Ovary (tissue), 9 donors: ENCODE data around the gene PLXDC2. TPM values are rescaled to one million over a fixed set of nuclear protein-coding genes. Genes with fewer than 3 reads are reported as not detected.

ENCODE experiments used
- DNase-seq, 5 donors: peaks; one replicate each; pipeline ENCODE4 v3.0.0-alpha.2; 2019 to 2020
- H3K27ac ChIP-seq, 2 donors: fragments of 200-600 bp; one replicate each; pipeline versions ENCODE4 v1.5.1 to v1.8.0; 2019 to 2022
- H3K27me3 ChIP-seq: fragments of 200-600 bp; one replicate; pipeline ENCODE4 v1.8.0; 2022
- H3K36me3 ChIP-seq: fragments of 200-600 bp; sonication (generic); one replicate; pipeline ENCODE4 v1.5.1; 2019
- H3K4me1 ChIP-seq: one replicate; pipeline ENCODE4 v1.8.1; 2013; ENCODE audit warnings: mild to moderate bottlenecking, moderate library complexity; ENCODE audit not compliant: insufficient read depth
- H3K4me3 ChIP-seq: fragments of 200-600 bp; sonication (generic); one replicate; pipeline ENCODE4 v1.5.1; 2017
- H3K9me3 ChIP-seq, 2 donors: fragments of 200-600 bp in 1 of 2; sonication (generic) in 1 of 2; one replicate each; pipeline versions ENCODE4 v1.5.1 to v1.8.1; 2013 to 2019; ENCODE audit warnings: mild to moderate bottlenecking in 1 of 2, moderate library complexity in 1 of 2
- CTCF ChIP-seq, 3 donors: fragments of 450-650 bp in 2 of 3; fragments of 200-600 bp in 1 of 3; IDR thresholded peaks; one replicate each; pipeline versions ENCODE4 v1.5.1 to v1.8.0; 2016 to 2022; ENCODE audit warnings: antibody characterized with exemption in 3 of 3, mild to moderate bottlenecking in 1 of 3
- EP300 ChIP-seq: sonication (generic); formaldehyde crosslinking; IDR thresholded peaks from one replicate; pipeline ENCODE4 v1.6.1; 2017; ENCODE audit warnings: antibody characterized with exemption
- POLR2A ChIP-seq: fragments of 450-650 bp; IDR thresholded peaks from one replicate; pipeline ENCODE4 v1.6.1; 2017; ENCODE audit warnings: antibody characterized with exemption, mild to moderate bottlenecking, moderate library complexity
- whole genome bisulfite sequencing, 3 donors: extraction: QIAGEN DNeasy Blood & Tissue Kit in 1 of 3; methylation state at CpG; one replicate each; pipeline versions ENCODE4 v1.1.5 to v1.1.7; 2013 to 2017; 5-methylcytosine and 5-hydroxymethylcytosine counted together
- intact Hi-C, 4 donors: fragments of 100-400 bp; cut with DNase I; formaldehyde crosslinking; loops; one replicate each; pipeline versions ENCODE4 v1.11.0 to v1.15.1; 2022 to 2023
- polyA plus RNA-seq, 2 donors: library from polyadenylated mRNA; stranded (reverse); fragments of 200-250 nt in 1 of 2; fragments of 350-450 nt in 1 of 2; fragmentation: Illumina TruSeq in 1 of 2; extraction: RNeasy Lipid Tissue Mini Kit (QIAGEN cat#74804) in 1 of 2; gene quantifications; one replicate each; pipeline ENCODE4 v1.2.3, GENCODE V29; 2013 to 2014
- total RNA-seq, 7 donors: library from RNA; depleted of rRNA in 2 of 7; stranded (reverse); fragments of >200 nt in 2 of 7; fragmentation: NEBNext Ultra II Directional in 3 of 7; extraction: Animal tissue kit (Norgen Biotek cat#: 25700) in 3 of 7; gene quantifications; one replicate each; pipeline versions ENCODE4 v1.1.0 to v1.2.4, GENCODE V29; 2016 to 2023
- donor health status: DM: no; HTN: no; CAD: no; lungs with moderate emphysema.
- donor health status: DM: no; HTN: no; CAD: no.
- donor health status: Bipolar disorder and iron deficiency.
- donor health status: DM: yes; HTN: yes; CAD: no.
- donor health status: DM: no; HTN: no; CAD: no.
- donor health status: DM: yes; HTN: yes; CAD: no.

PLXDC2 gene
- total and polyA plus RNA-seq, 9 donors, result 13.6 to 76.0 (median 38.0) TPM

GRCh38 chr10:19961076-19962053, 145.1 kb downstream of the PLXDC2 start:
- Histone ChIP-seq H3K36me3 (no peaks in the 10 kb centered on the region), H3K4me3 (no peak overlapping the region), H3K27ac (no peak overlapping the region), H3K9me3 (no peaks in the 10 kb centered on the region), H3K27me3 (no peaks in the 10 kb centered on the region), H3K4me1 (peaks cover 6% of the 10 kb centered on the region)
- TF ChIP-seq CTCF (IDR thresholded peaks at IDR 0.05), result no peak
- TF ChIP-seq POLR2A, result no peak
- TF ChIP-seq EP300, result no peak
- intact Hi-C loops, result no loop called here
- WGBS, 3 donors, result 92 to 94% (median 93%) methylated on average over 7 of the region's 7 CpGs
- no peak for DNase-seq

GRCh38 chr10:19964625-19965024, 148.4 kb downstream of the PLXDC2 start:
- no peaks in the 10 kb centered on the region for H3K27me3 ChIP-seq
- no peak overlapping the region for H3K27ac ChIP-seq
- intact Hi-C loops, result no loop called here
- H3K36me3 ChIP-seq, result no peaks in the 10 kb centered on the region
- H3K4me1 ChIP-seq, result peaks cover 10% of the 10 kb centered on the region
- no peak for DNase-seq
- WGBS, 3 donors, result 64 to 97% (median 95%) methylated on average over 2 of the region's 2 CpGs
- no peak overlapping the region for H3K4me3 ChIP-seq
- H3K9me3 ChIP-seq, result no peaks in the 10 kb centered on the region
- no peak for TF ChIP-seq POLR2A
- TF ChIP-seq EP300, result no peak
- TF ChIP-seq CTCF (IDR thresholded peaks at IDR 0.05), result no peak

- no peaks in the 10 kb centered on the region for H3K27me3 ChIP-seq
- 51 to 76% (median 73%) methylated on average over 7 of the region's 7 CpGs for WGBS, 3 donors
- no peak overlapping the region for H3K4me3 ChIP-seq
- H3K4me1 ChIP-seq, result peaks cover 9% of the 10 kb centered on the region
- intact Hi-C loops, result no loop called here
- no peaks in the 10 kb centered on the region for H3K36me3 ChIP-seq
- no peaks in the 10 kb centered on the region for H3K9me3 ChIP-seq
- H3K27ac ChIP-seq, result no peak overlapping the region
- no peak for DNase-seq
- TF ChIP-seq EP300, result no peak
- TF ChIP-seq CTCF (IDR thresholded peaks at IDR 0.05), result no peak
- TF ChIP-seq POLR2A, result no peak
Measured at GRCh38 chr10:19966751-19967150, 150.5 kb downstream of the PLXDC2 start.

- TF ChIP-seq EP300, result no peak
- TF ChIP-seq CTCF (IDR thresholded peaks at IDR 0.05), result no peak
- no peak for TF ChIP-seq POLR2A
- Histone ChIP-seq H3K4me3 (no peak overlapping the region), H3K27me3 (no peaks in the 10 kb centered on the region), H3K36me3 (no peaks in the 10 kb centered on the region), H3K27ac (no peak overlapping the region), H3K9me3 (no peaks in the 10 kb centered on the region), H3K4me1 (peaks cover 10% of the 10 kb centered on the region)
- DNase-seq, result no peak
- intact Hi-C loops, result no loop called here
- WGBS, 3 donors, result 75 to 85% (median 81%) methylated on average over 3 of the region's 3 CpGs
Measured at GRCh38 chr10:19967981-19968380, 151.7 kb downstream of the PLXDC2 start.
